Activated CD4-positive, alpha-beta T cell treated with anti-CD3 and anti-CD28 coated beads, Interleukin-2, amount 10 ng/mL, durations not matched to agents 24 days and 14 days (primary cell): ENCODE data around the gene SLC44A3. TPM values are rescaled to one million over a fixed set of nuclear protein-coding genes. Genes with fewer than 3 reads are reported as not detected.
A peak's percentile ranks its signal among the peaks of the same experiment; 100 is the strongest.

Source experiments
- DNase-seq: peaks from one replicate; pipeline ENCODE4 v3.0.0; 2022
- H3K27ac Mint-ChIP-seq: one replicate; pipeline ENCODE4 v1.8.0; 2022; ENCODE audit warnings: mild to moderate bottlenecking, mixed read lengths
- H3K27me3 Mint-ChIP-seq: one replicate; pipeline ENCODE4 v1.8.0; 2022; ENCODE audit warnings: mixed read lengths
- H3K36me3 Mint-ChIP-seq: one replicate; pipeline ENCODE4 v1.8.0; 2022; ENCODE audit warnings: low read depth, mild to moderate bottlenecking, mixed read lengths
- H3K4me1 Mint-ChIP-seq: one replicate; pipeline ENCODE4 v1.8.0; 2021; ENCODE audit warnings: mixed read lengths
- H3K4me3 Mint-ChIP-seq: one replicate; pipeline ENCODE4 v1.8.0; 2022; ENCODE audit warnings: mild to moderate bottlenecking, moderate library complexity, mixed read lengths
- H3K9me3 Mint-ChIP-seq: one replicate; pipeline ENCODE4 v1.8.0; 2021; ENCODE audit warnings: mixed read lengths
- intact Hi-C: fragments of 100-400 bp; cut with micrococcal nuclease; formaldehyde crosslinking; loops from one replicate; pipeline ENCODE4 v1.15.1; 2023
- total RNA-seq: library from RNA; stranded (reverse); gene quantifications from 2 replicates; pipeline ENCODE4 v1.2.3, GENCODE V29; 2022

SLC44A3 gene
- total RNA-seq, 1 donor from 2014 or later = not detected

GRCh38 chr1:94792473-94793295 lies 27.5 kb upstream of the SLC44A3 start:
- Mint-ChIP-seq H3K4me1 (peaks cover 4% of the 10 kb centered on the region), H3K36me3 (no peaks in the 10 kb centered on the region), H3K27ac (no peak overlapping the region), H3K27me3 (peaks cover 17% of the 10 kb centered on the region), H3K4me3 (no peak overlapping the region), H3K9me3 (peaks cover 4% of the 10 kb centered on the region)
- DNase-seq = peak; percentile 39
- intact Hi-C loops = no loop called here

- peaks cover 4% of the 10 kb centered on the region for H3K9me3 Mint-ChIP-seq
- no peak overlapping the region for H3K27ac Mint-ChIP-seq
- peaks cover 4% of the 10 kb centered on the region for H3K4me1 Mint-ChIP-seq
- H3K4me3 Mint-ChIP-seq = no peak overlapping the region
- DNase-seq = peak; percentile 36
- H3K36me3 Mint-ChIP-seq = no peaks in the 10 kb centered on the region
- intact Hi-C loops = no loop called here
- peaks cover 16% of the 10 kb centered on the region for H3K27me3 Mint-ChIP-seq
Measured at GRCh38 chr1:94793296-94793656, 26.9 kb upstream of the SLC44A3 start.

GRCh38 chr1:94795434-94795833 lies 24.7 kb upstream of the SLC44A3 start:
- intact Hi-C loops = no loop called here
- no peak for DNase-seq
- no peak overlapping the region for H3K4me3 Mint-ChIP-seq
- no peak overlapping the region for H3K27ac Mint-ChIP-seq
- H3K27me3 Mint-ChIP-seq = peaks cover 6% of the 10 kb centered on the region
- H3K9me3 Mint-ChIP-seq = peaks cover 4% of the 10 kb centered on the region
- H3K4me1 Mint-ChIP-seq = peaks cover 4% of the 10 kb centered on the region
- no peaks in the 10 kb centered on the region for H3K36me3 Mint-ChIP-seq

- Mint-ChIP-seq H3K36me3 (no peaks in the 10 kb centered on the region), H3K4me1 (peaks cover 4% of the 10 kb centered on the region), H3K27ac (no peak overlapping the region), H3K9me3 (peaks cover 4% of the 10 kb centered on the region), H3K27me3 (peaks cover 6% of the 10 kb centered on the region), H3K4me3 (no peak overlapping the region)
- intact Hi-C loops = no loop called here
- DNase-seq = no peak
Measured at GRCh38 chr1:94796266-94796665, 23.9 kb upstream of the SLC44A3 start.

GRCh38 chr1:94797291-94797690 lies 22.9 kb upstream of the SLC44A3 start:
- intact Hi-C loops = no loop called here
- Mint-ChIP-seq H3K9me3 (peaks cover 4% of the 10 kb centered on the region), H3K4me3 (no peak overlapping the region), H3K27me3 (peaks cover 6% of the 10 kb centered on the region), H3K27ac (no peak overlapping the region), H3K36me3 (no peaks in the 10 kb centered on the region), H3K4me1 (peaks cover 7% of the 10 kb centered on the region)
- no peak for DNase-seq

GRCh38 chr1:94798054-94798453 lies 22.1 kb upstream of the SLC44A3 start:
- Mint-ChIP-seq H3K4me1 (peaks cover 7% of the 10 kb centered on the region), H3K4me3 (no peak overlapping the region), H3K36me3 (no peaks in the 10 kb centered on the region), H3K9me3 (peaks cover 4% of the 10 kb centered on the region), H3K27ac (no peak overlapping the region), H3K27me3 (peaks cover 6% of the 10 kb centered on the region)
- intact Hi-C loops = no loop called here
- DNase-seq = no peak

GRCh38 chr1:94798462-94798861 lies 21.7 kb upstream of the SLC44A3 start:
- no peaks in the 10 kb centered on the region for H3K36me3 Mint-ChIP-seq
- no peak overlapping the region for H3K27ac Mint-ChIP-seq
- DNase-seq = no peak
- peaks cover 7% of the 10 kb centered on the region for H3K4me1 Mint-ChIP-seq
- no peak overlapping the region for H3K4me3 Mint-ChIP-seq
- H3K27me3 Mint-ChIP-seq = peaks cover 6% of the 10 kb centered on the region
- intact Hi-C loops = no loop called here
- peaks cover 4% of the 10 kb centered on the region for H3K9me3 Mint-ChIP-seq

- intact Hi-C loops = no loop called here
- Mint-ChIP-seq H3K27me3 (peaks cover 6% of the 10 kb centered on the region), H3K36me3 (no peaks in the 10 kb centered on the region), H3K4me1 (peaks cover 7% of the 10 kb centered on the region), H3K9me3 (peaks cover 4% of the 10 kb centered on the region), H3K4me3 (no peak overlapping the region), H3K27ac (no peak overlapping the region)
- DNase-seq = no peak
Measured at GRCh38 chr1:94799206-94799605, 21.0 kb upstream of the SLC44A3 start.

GRCh38 chr1:94801919-94802546 lies 18.1 kb upstream of the SLC44A3 start:
- intact Hi-C loops = no loop called here
- H3K4me3 Mint-ChIP-seq = peak overlapping the region; percentile 33

GRCh38 chr1:94803106-94803505 lies 17.1 kb upstream of the SLC44A3 start:
- Mint-ChIP-seq H3K27me3 (peaks cover 2% of the 10 kb centered on the region), H3K27ac (no peak overlapping the region), H3K36me3 (no peaks in the 10 kb centered on the region), H3K4me1 (peaks cover 12% of the 10 kb centered on the region), H3K4me3 (no peak overlapping the region), H3K9me3 (no peaks in the 10 kb centered on the region)
- no peak for DNase-seq
- intact Hi-C loops = no loop called here

More at GRCh38 chr1:94801919-94802546, 18.1 kb upstream of the SLC44A3 start:
- Mint-ChIP-seq H3K9me3 (no peaks in the 10 kb centered on the region), H3K4me1 (peaks cover 11% of the 10 kb centered on the region), H3K27me3 (peaks cover 6% of the 10 kb centered on the region), H3K27ac (no peak overlapping the region), H3K36me3 (no peaks in the 10 kb centered on the region)
- peak; percentile 60 for DNase-seq

- Mint-ChIP-seq H3K27me3 (peaks cover 2% of the 10 kb centered on the region), H3K4me1 (peaks cover 12% of the 10 kb centered on the region), H3K36me3 (no peaks in the 10 kb centered on the region), H3K27ac (no peak overlapping the region), H3K4me3 (no peak overlapping the region), H3K9me3 (no peaks in the 10 kb centered on the region)
- intact Hi-C loops = no loop called here
- DNase-seq = no peak
Measured at GRCh38 chr1:94803517-94804441, 16.4 kb upstream of the SLC44A3 start.

GRCh38 chr1:94804442-94804837 lies 15.7 kb upstream of the SLC44A3 start:
- intact Hi-C loops = no loop called here
- no peak overlapping the region for H3K27ac Mint-ChIP-seq
- no peaks in the 10 kb centered on the region for H3K9me3 Mint-ChIP-seq
- no peak for DNase-seq
- H3K4me3 Mint-ChIP-seq = no peak overlapping the region
- H3K4me1 Mint-ChIP-seq = peaks cover 12% of the 10 kb centered on the region
- H3K36me3 Mint-ChIP-seq = no peaks in the 10 kb centered on the region
- peaks cover 5% of the 10 kb centered on the region for H3K27me3 Mint-ChIP-seq

- DNase-seq = peak; percentile 86
- Mint-ChIP-seq H3K9me3 (no peaks in the 10 kb centered on the region), H3K4me3 (no peak overlapping the region), H3K4me1 (peaks cover 12% of the 10 kb centered on the region), H3K36me3 (no peaks in the 10 kb centered on the region), H3K27ac (no peak overlapping the region), H3K27me3 (peaks cover 5% of the 10 kb centered on the region)
- intact Hi-C loops = loop anchor here (1.0 to 5.0 kb wide), 4 partner anchors 284 to 759 kb away; no protein-coding TSS in a partner anchor
Measured at GRCh38 chr1:94805912-94806311, 14.2 kb upstream of the SLC44A3 start.
